ENCODE measurements around the gene KRT9. TPM values are rescaled to one million over a fixed set of nuclear protein-coding genes. Genes with fewer than 3 reads are reported as not detected.

KRT9 gene
- total and polyA plus RNA-seq, 2 donors (not counting 3 experiments of a cell fraction or from before 2014, with no cell fraction given) = not detected

DNA sequence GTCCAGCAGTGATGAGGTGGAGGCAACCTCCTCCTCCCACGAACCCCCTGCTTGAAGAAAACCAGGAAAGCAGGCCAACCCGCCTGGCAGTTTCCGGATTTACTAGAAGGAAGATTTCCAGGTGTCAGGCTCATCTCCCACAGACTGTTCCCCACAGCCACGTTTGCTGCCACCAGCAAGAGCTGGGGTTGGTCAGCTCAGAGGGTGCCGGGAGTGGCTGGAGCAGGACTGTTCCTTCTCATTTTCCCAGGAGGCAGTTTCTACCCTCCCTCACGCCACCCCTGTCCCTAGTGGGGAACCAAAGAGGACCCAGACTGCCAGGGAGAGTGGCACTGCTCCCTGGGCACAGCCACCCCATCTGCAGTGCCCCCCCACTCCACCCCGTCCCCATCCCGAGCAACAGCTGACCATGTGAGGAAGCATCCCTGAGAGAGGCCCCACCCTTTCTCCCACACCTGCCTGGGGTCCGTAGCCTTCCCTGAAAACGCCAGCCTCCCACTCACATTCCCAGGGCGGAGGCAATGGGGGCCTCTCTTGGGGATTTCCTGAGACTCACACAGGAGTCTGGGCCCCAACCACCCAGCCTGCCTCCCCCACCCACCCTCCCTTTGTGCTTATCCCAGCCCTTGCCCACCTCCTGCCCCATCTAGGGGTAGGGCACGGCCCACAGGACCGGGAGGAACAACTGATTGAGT, 46.6 kb upstream of the KRT9 start:
- BruUV-seq (replicated peaks) = no TSS peak
- DNase-seq (ENCODE audit: low read depth, low spot score) (no peak), FAIRE-seq (no peak)
- no peak overlapping the region for H3K4me2 ChIP-seq (ENCODE audit: insufficient read depth, low read length)
- TF ChIP-seq, protein P1, sequence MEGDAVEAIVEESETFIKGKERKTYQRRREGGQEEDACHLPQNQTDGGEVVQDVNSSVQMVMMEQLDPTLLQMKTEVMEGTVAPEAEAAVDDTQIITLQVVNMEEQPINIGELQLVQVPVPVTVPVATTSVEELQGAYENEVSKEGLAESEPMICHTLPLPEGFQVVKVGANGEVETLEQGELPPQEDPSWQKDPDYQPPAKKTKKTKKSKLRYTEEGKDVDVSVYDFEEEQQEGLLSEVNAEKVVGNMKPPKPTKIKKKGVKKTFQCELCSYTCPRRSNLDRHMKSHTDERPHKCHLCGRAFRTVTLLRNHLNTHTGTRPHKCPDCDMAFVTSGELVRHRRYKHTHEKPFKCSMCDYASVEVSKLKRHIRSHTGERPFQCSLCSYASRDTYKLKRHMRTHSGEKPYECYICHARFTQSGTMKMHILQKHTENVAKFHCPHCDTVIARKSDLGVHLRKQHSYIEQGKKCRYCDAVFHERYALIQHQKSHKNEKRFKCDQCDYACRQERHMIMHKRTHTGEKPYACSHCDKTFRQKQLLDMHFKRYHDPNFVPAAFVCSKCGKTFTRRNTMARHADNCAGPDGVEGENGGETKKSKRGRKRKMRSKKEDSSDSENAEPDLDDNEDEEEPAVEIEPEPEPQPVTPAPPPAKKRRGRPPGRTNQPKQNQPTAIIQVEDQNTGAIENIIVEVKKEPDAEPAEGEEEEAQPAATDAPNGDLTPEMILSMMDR (IDR thresholded peaks at IDR 0.05; ENCODE audit: extremely low read depth in 1 of 2, insufficient read depth in 1 of 2, low read depth in 1 of 2, low read length in 2 of 2) = no peak
- H3K79me2 ChIP-seq (ENCODE audit: control insufficient read depth, insufficient read depth, low read length) = no peaks in the 10 kb centered on the region
- H3K27ac ChIP-seq (ENCODE audit: insufficient read depth, low read depth, low read length) = no peak overlapping the region
- H3K27me3 ChIP-seq (ENCODE audit: control insufficient read depth in 2 of 2, insufficient read depth in 2 of 2, low read length in 2 of 2) = no peaks in the 10 kb centered on the region
- H3K9me3 ChIP-seq (replicated peaks; ENCODE audit: control insufficient read depth, insufficient read depth, low read length) = no peaks in the 10 kb centered on the region
- H3K9ac ChIP-seq (replicated peaks; ENCODE audit: extremely low read depth, insufficient read depth, low read length) = no peak overlapping the region
- H3K4me1 ChIP-seq (ENCODE audit: control insufficient read depth, extremely low read depth, insufficient read depth, low read length) = no peaks in the 10 kb centered on the region
- POLR2A ChIA-PET = no interaction called here
- no peak overlapping the region for H2AFZ ChIP-seq (ENCODE audit: low read depth, low read length)
- CTCF ChIA-PET = interaction anchor here (1.2 kb wide), 1 partner anchor 44 kb away, joined by 3 read pairs; no protein-coding TSS in a partner anchor
- dilution Hi-C loops (cut with MboI; ENCODE audit: extremely low pct_ligation_motif_present, low sequenced_read_pairs) (no loop called here), intact Hi-C loops (cut with micrococcal nuclease) (no loop called here)
- H3K4me3 ChIP-seq (replicated peaks in 1 of 3; ENCODE audit: insufficient read depth in 1 of 3, low read depth in 1 of 3, low read length in 3 of 3) = no peak overlapping the region
- no peaks in the 10 kb centered on the region for H3K36me3 ChIP-seq (ENCODE audit: control insufficient read depth in 2 of 2, extremely low read depth in 1 of 2, insufficient read depth in 2 of 2, low read length in 2 of 2)
- no peaks in the 10 kb centered on the region for H4K20me1 ChIP-seq (replicated peaks; ENCODE audit: control insufficient read depth, extremely low read depth, insufficient read depth, low read length)
- no peaks in the 10 kb centered on the region for H3K9me1 ChIP-seq (replicated peaks; ENCODE audit: control insufficient read depth, extremely low read depth, insufficient read depth, low read length)

DNA sequence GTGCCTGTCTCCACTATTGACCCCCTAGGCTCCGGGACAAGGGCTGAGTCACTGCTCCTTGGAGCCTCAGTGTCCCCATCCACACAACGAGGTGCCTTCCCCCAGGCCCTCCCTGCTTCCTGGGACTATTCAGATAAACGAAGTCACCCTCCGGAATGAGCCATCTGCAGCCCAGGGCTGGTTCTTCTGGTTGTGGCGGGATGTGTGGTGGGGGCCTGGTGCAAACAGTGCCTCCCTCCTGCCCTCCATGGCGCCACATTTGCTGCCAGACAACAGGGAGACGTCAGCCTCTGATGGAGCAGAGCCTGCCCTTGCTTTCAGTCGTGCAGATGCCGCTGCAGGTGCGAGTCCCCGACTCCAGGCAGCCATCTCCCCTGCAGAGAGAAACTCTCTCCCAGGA, 45.8 kb upstream of the KRT9 start:
- CTCF ChIA-PET = no interaction called here
- intact Hi-C loops (cut with micrococcal nuclease) = no loop called here

More for the DNA sequence above, 45.8 kb upstream of the KRT9 start:
- Histone ChIP-seq H3K36me3 (ENCODE audit: control insufficient read depth in 2 of 2, extremely low read depth in 1 of 2, insufficient read depth in 2 of 2, low read length in 2 of 2) (no peaks in the 10 kb centered on the region), H3K9me3 (replicated peaks; ENCODE audit: control insufficient read depth, insufficient read depth, low read length) (no peaks in the 10 kb centered on the region), H3K27me3 (ENCODE audit: control insufficient read depth in 2 of 2, insufficient read depth in 2 of 2, low read length in 2 of 2) (no peaks in the 10 kb centered on the region), H3K4me1 (ENCODE audit: control insufficient read depth, extremely low read depth, insufficient read depth, low read length) (no peaks in the 10 kb centered on the region), H3K4me2 (ENCODE audit: insufficient read depth, low read length) (no peak overlapping the region), H3K9me1 (replicated peaks; ENCODE audit: control insufficient read depth, extremely low read depth, insufficient read depth, low read length) (no peaks in the 10 kb centered on the region), H2AFZ (ENCODE audit: low read depth, low read length) (no peak overlapping the region), H4K20me1 (replicated peaks; ENCODE audit: control insufficient read depth, extremely low read depth, insufficient read depth, low read length) (no peaks in the 10 kb centered on the region), H3K27ac (ENCODE audit: insufficient read depth, low read depth, low read length) (no peak overlapping the region), H3K4me3 (replicated peaks in 1 of 3; ENCODE audit: insufficient read depth in 1 of 3, low read depth in 1 of 3, low read length in 3 of 3) (no peak overlapping the region), H3K9ac (replicated peaks; ENCODE audit: extremely low read depth, insufficient read depth, low read length) (no peak overlapping the region), H3K79me2 (ENCODE audit: control insufficient read depth, insufficient read depth, low read length) (no peaks in the 10 kb centered on the region)
- POLR2A ChIA-PET = no interaction called here
- BruUV-seq (replicated peaks) = no TSS peak
- dilution Hi-C loops (cut with MboI; ENCODE audit: extremely low pct_ligation_motif_present, low sequenced_read_pairs) = no loop called here
- TF ChIP-seq GATA2 (IDR thresholded peaks at IDR 0.05; ENCODE audit: insufficient read depth, insufficient read length, low read depth, low read length) (no peak), POLR2AphosphoS5 (IDR thresholded peaks at IDR 0.05; ENCODE audit: insufficient read depth, low read depth, low read length) (no peak), MAX (IDR thresholded peaks at IDR 0.05; ENCODE audit: insufficient read depth, insufficient read length) (no peak), EZH2 (IDR thresholded peaks at IDR 0.05; ENCODE audit: borderline replicate concordance, low read depth, low read length, severe bottlenecking) (no peak), POLR2A (IDR thresholded peaks at IDR 0.05; ENCODE audit: low read depth, low read length) (no peak), JUN (IDR thresholded peaks at IDR 0.05; ENCODE audit: borderline replicate concordance, insufficient read depth, insufficient read length, low read depth) (no peak), MYC (IDR thresholded peaks at IDR 0.05; ENCODE audit: low read depth, low read length) (no peak), FOS (IDR thresholded peaks at IDR 0.05; ENCODE audit: borderline replicate concordance, insufficient read depth, low read length) (no peak)
- TF ChIP-seq, protein P1 (IDR thresholded peaks at IDR 0.05; ENCODE audit: extremely low read depth in 1 of 2, insufficient read depth in 1 of 2, low read depth in 1 of 2, low read length in 2 of 2) = no peak
- FAIRE-seq (no peak), DNase-seq (ENCODE audit: low read depth, low spot score) (no peak)

Measured in endothelial cell of umbilical vein (primary cell).